H1 (cell line): Measurements from ENCODE around the gene SNRPD3. TPM values are rescaled to one million over a fixed set of nuclear protein-coding genes. Genes with fewer than 3 reads are reported as not detected.
"Not testable (repeated sequence)": the region's sequence is repeated elsewhere in the genome, so short reads cannot be mapped to it uniquely, and the experiment has no call there.

Experiments used
- CTCF ChIA-PET: fragments of 300-600 bp; sonication (Branson Sonifier 250); formaldehyde crosslinking; loops from one replicate; lab custom pipeline; 2021; ENCODE audit not compliant: partially characterized antibody; lab: Charles Lee
- POLR2A ChIA-PET: fragments of 300-600 bp; sonication (Branson Sonifier 250); formaldehyde crosslinking; loops from one replicate; lab custom pipeline; 2021; ENCODE audit warnings: inconsistent platforms; ENCODE audit not compliant: partially characterized antibody; lab: Charles Lee
- DNase-seq, 2 experiments: peaks; one replicate each; pipeline versions ENCODE4 v3.0.0 to v3.0.0-alpha.2; 2010 to 2022; ENCODE audit warnings: low spot score in 2 of 2, low read depth in 1 of 2, mixed read lengths in 1 of 2
- FAIRE-seq: peaks from 2 replicates; lab custom pipeline; 2011; peaks lifted over from hg19 to GRCh38; lab: Jason Lieb, UNC
- H2AFZ ChIP-seq: 2 replicates; pipeline ENCODE4 v1.8.1; 2012; ENCODE audit warnings: low read length, inconsistent platforms
- H2AK5ac ChIP-seq: 2 replicates; pipeline ENCODE4 v1.6.1; 2013; ENCODE audit warnings: low read depth, low read length
- H2BK120ac ChIP-seq: replicated peaks from 2 replicates; pipeline ENCODE3; 2013; ENCODE audit warnings: low read depth, low read length, inconsistent platforms
- H2BK12ac ChIP-seq: 2 replicates; pipeline ENCODE4 v1.6.1; 2013; ENCODE audit warnings: low read depth, low read length
- H2BK15ac ChIP-seq: 2 replicates; pipeline ENCODE4 v1.6.1; 2013; ENCODE audit warnings: low read length
- H2BK20ac ChIP-seq: 2 replicates; pipeline ENCODE4 v1.6.1; 2013; ENCODE audit warnings: low read length
- H2BK5ac ChIP-seq: 2 replicates; pipeline ENCODE4 v1.6.1; 2013; ENCODE audit warnings: low read depth, low read length
- H3K14ac ChIP-seq: 2 replicates; pipeline ENCODE4 v1.6.1; 2013; ENCODE audit warnings: inconsistent platforms; ENCODE audit not compliant: insufficient read length
- H3K18ac ChIP-seq: 2 replicates; pipeline ENCODE4 v1.6.1; 2013; ENCODE audit warnings: low read length; ENCODE audit errors: extremely low read depth
- H3K23ac ChIP-seq: 2 replicates; pipeline ENCODE4 v1.6.1; 2013; ENCODE audit warnings: inconsistent platforms; ENCODE audit not compliant: insufficient read length
- H3K23me2 ChIP-seq: 2 replicates; pipeline ENCODE4 v1.6.1; 2013; ENCODE audit warnings: low read depth, low read length
- H3K27ac ChIP-seq: 2 replicates; pipeline ENCODE4 v1.6.1; 2011; ENCODE audit warnings: low read depth, low read length, inconsistent platforms
- H3K27me3 ChIP-seq, 4 experiments: replicated peaks in 1 of 4; 1 replicate in 1 of 4; 2 replicates in 3 of 4; pipeline versions ENCODE4 v1.6.1 to v1.8.1; 2011 to 2013; ENCODE audit warnings: low read length in 3 of 4, mild to moderate bottlenecking in 3 of 4, inconsistent platforms in 2 of 4, mixed read lengths in 2 of 4, moderate library complexity in 1 of 4; ENCODE audit not compliant: control insufficient read depth in 3 of 4, insufficient read depth in 3 of 4; ENCODE audit errors: extremely low read depth in 1 of 4
- H3K36me3 ChIP-seq, 4 experiments: 2 replicates each; pipeline versions ENCODE4 v1.6.1 to v1.8.1; 2011 to 2013; ENCODE audit warnings: mild to moderate bottlenecking in 4 of 4, low read length in 3 of 4, moderate library complexity in 2 of 4, control low read depth in 1 of 4, inconsistent platforms in 1 of 4; ENCODE audit not compliant: insufficient read depth in 4 of 4, control insufficient read depth in 2 of 4
- H3K4ac ChIP-seq: replicated peaks from 2 replicates; pipeline ENCODE3; 2013; ENCODE audit warnings: low read length, low read depth, mixed read lengths, inconsistent platforms; ENCODE audit not compliant: insufficient read length
- H3K4me1 ChIP-seq, 4 experiments: replicated peaks in 1 of 4; 1 replicate in 1 of 4; 2 replicates in 3 of 4; pipeline versions ENCODE4 v1.6.1 to v1.8.1; 2011 to 2013; ENCODE audit warnings: low read length in 3 of 4, inconsistent platforms in 2 of 4, mixed read lengths in 1 of 4; ENCODE audit not compliant: insufficient read depth in 4 of 4, control insufficient read depth in 3 of 4
- H3K4me2 ChIP-seq, 2 experiments: 2 replicates each; pipeline versions ENCODE4 v1.6.1 to v1.8.1; 2011 to 2013; ENCODE audit warnings: low read depth in 2 of 2, low read length in 2 of 2, control low read depth in 1 of 2, inconsistent platforms in 1 of 2, mild to moderate bottlenecking in 1 of 2; ENCODE audit not compliant: insufficient read depth in 1 of 2
- H3K4me3 ChIP-seq, 4 experiments: fragments of 200-600, 300-600 bp in 1 of 4; sonication (generic), shearing (Covaris generic), sonication (Bioruptor Twin) in 1 of 4; 2 replicates each; pipeline versions ENCODE4 v1.5.1 to v1.8.1; 2011 to 2016; ENCODE audit warnings: low read length in 4 of 4, low read depth in 3 of 4, control low read depth in 2 of 4, inconsistent platforms in 2 of 4, mild to moderate bottlenecking in 2 of 4, mixed read lengths in 1 of 4, moderate library complexity in 1 of 4; ENCODE audit not compliant: insufficient read depth in 2 of 4; ENCODE audit errors: extremely low read depth in 1 of 4
- H3K56ac ChIP-seq: replicated peaks from 2 replicates; pipeline ENCODE3; 2013; ENCODE audit warnings: low read depth, mild to moderate bottlenecking, mixed read lengths, low read length, inconsistent platforms; ENCODE audit not compliant: insufficient read length
- H3K79me1 ChIP-seq: 2 replicates; pipeline ENCODE4 v1.6.1; 2013; ENCODE audit warnings: low read depth, low read length, control low read depth
- H3K79me2 ChIP-seq, 2 experiments: 2 replicates each; pipeline versions ENCODE4 v1.6.1 to v1.8.1; 2012 to 2013; ENCODE audit warnings: low read length in 2 of 2, mild to moderate bottlenecking in 2 of 2, inconsistent platforms in 1 of 2; ENCODE audit not compliant: insufficient read depth in 2 of 2, control insufficient read depth in 1 of 2
- H3K9ac ChIP-seq, 4 experiments: replicated peaks in 1 of 4; 1 replicate in 1 of 4; 2 replicates in 3 of 4; pipeline versions ENCODE4 v1.6.1 to v1.8.1; 2011 to 2013; ENCODE audit warnings: low read depth in 3 of 4, low read length in 3 of 4, control low read depth in 2 of 4, mild to moderate bottlenecking in 2 of 4, moderate library complexity in 2 of 4, inconsistent platforms in 1 of 4; ENCODE audit errors: extremely low read depth in 1 of 4
- H3K9me3 ChIP-seq, 2 experiments: 2 replicates each; pipeline versions ENCODE4 v1.6.1 to v1.8.1; 2012 to 2013; ENCODE audit warnings: mild to moderate bottlenecking in 2 of 2, moderate library complexity in 2 of 2, control low read depth in 1 of 2, inconsistent platforms in 1 of 2, low read depth in 1 of 2, low read length in 1 of 2, mixed read lengths in 1 of 2; ENCODE audit not compliant: insufficient read depth in 2 of 2
- H4K20me1 ChIP-seq, 2 experiments: replicated peaks in 1 of 2; 2 replicates each; pipeline versions ENCODE3 to v1.8.1; 2011 to 2013; ENCODE audit warnings: inconsistent platforms in 2 of 2, low read length in 2 of 2, mild to moderate bottlenecking in 1 of 2; ENCODE audit not compliant: insufficient read depth in 2 of 2, control insufficient read depth in 1 of 2
- H4K5ac ChIP-seq: 2 replicates; pipeline ENCODE4 v1.6.1; 2013; ENCODE audit warnings: low read length, low read depth, mixed read lengths, inconsistent platforms; ENCODE audit not compliant: insufficient read length
- H4K8ac ChIP-seq: 2 replicates; pipeline ENCODE4 v1.8.0; 2013; ENCODE audit warnings: mild to moderate bottlenecking, moderate library complexity, low read length, inconsistent platforms; ENCODE audit not compliant: insufficient read depth; ENCODE audit errors: extremely low read depth
- H4K91ac ChIP-seq: replicated peaks from 2 replicates; pipeline ENCODE3; 2013; ENCODE audit warnings: low read length, mixed read lengths, inconsistent platforms; ENCODE audit not compliant: insufficient read length
- WGBS, 2 experiments: shearing (Covaris generic) in 1 of 2; methylation state at CpG; one replicate each; pipeline versions ENCODE4 v1.1.6 to v1.1.7; 2013 to 2015; ENCODE audit warnings: low lambda C conversion rate in 2 of 2, mixed read lengths in 2 of 2, inconsistent platforms in 1 of 2, low coverage in 1 of 2, missing lambda C conversion rate in 1 of 2; ENCODE audit not compliant: insufficient replicate concordance in 2 of 2, insufficient coverage in 1 of 2, insufficient read length in 1 of 2; ENCODE audit errors: extremely low coverage in 1 of 2, missing lambda C conversion rate in 1 of 2; 5-methylcytosine and 5-hydroxymethylcytosine counted together
- polyA plus RNA-seq, 7 experiments: library from polyadenylated mRNA; depleted of rRNA in 3 of 7; stranded (reverse) in 5 of 7; unstranded in 2 of 7; fragments of >200 nt in 5 of 7; fragments of 200-250 nt in 2 of 7; gene quantifications; 1 replicate in 5 of 7; 2 replicates in 1 of 7; 4 replicates in 1 of 7; pipeline versions ENCODE4 v1.2.1 to v1.2.3, GENCODE V29; 2011 to 2013; ENCODE audit warnings: missing spikeins in 2 of 7, mixed read lengths in 2 of 7
- total RNA-seq: library from RNA; stranded (reverse); fragmentation: NEBNext Ultra II Directional; extraction: Animal tissue kit (Norgen Biotek cat#: 25700); gene quantifications from 2 replicates; pipeline ENCODE4 v1.2.1, GENCODE V29; 2021

The SNRPD3 gene
- total and polyA plus RNA-seq, 2 of the 8 experiments (the other 6 are each of a cell fraction or from before 2014, with no cell fraction given), result 200 to 455 TPM

DNA sequence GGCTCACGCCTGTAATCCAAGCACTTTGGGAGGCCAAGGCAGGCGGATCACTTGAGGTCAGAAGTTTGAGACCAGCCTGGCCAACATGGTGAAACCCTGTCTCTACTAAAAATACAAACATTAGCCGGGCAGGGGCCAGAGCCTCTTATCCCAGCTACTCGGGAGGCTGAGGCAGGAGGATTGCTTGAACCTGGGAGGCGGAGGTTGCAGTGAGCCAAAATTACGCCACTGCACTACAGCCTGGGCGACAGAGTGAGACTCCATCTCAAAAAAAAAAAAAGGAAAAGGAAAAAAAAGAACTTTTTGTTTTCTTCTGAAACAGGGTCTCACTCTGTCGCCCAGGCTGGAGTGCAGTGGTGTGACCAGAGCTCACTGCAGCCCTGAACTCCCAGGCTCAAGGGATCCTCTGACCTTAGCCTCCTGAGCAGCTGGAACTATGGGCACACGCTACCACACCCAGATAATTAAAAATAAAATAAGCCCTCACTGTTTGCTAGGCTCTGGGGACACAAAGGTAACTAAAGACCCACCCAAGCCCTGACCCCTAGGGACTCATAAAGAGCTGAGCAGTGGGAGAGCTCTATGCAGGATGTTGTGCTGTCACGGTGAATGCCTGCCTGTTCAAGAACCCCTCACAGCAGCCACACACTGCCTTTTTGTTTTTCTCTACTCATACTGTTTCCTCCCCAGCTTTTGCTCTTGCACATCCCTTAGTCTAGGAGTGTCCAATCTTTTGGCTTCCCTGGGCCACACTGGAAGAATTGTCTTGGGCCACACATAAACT lies 3.1 kb upstream of the SNRPD3 start:
- POLR2A ChIA-PET, result interaction anchor here (1.2 to 5.4 kb wide), 5 partner anchors 11 to 46 kb away, joined by 3 to 91 read pairs (median 8); no protein-coding TSS in a partner anchor
- not testable (repeated sequence) for H3K9ac ChIP-seq, H2BK5ac ChIP-seq, H3K27me3 ChIP-seq, H3K4me2 ChIP-seq, H2BK12ac ChIP-seq, H3K23ac ChIP-seq, H2BK15ac ChIP-seq, DNase-seq, H2AFZ ChIP-seq, H3K14ac ChIP-seq, FAIRE-seq, H4K5ac ChIP-seq, H3K9me3 ChIP-seq, H3K36me3 ChIP-seq, H3K27ac ChIP-seq, H4K8ac ChIP-seq, H2AK5ac ChIP-seq, H2BK120ac ChIP-seq, H3K56ac ChIP-seq, H4K91ac ChIP-seq, H2BK20ac ChIP-seq, H3K18ac ChIP-seq, H3K4ac ChIP-seq, H3K4me3 ChIP-seq
- WGBS, 2 experiments, result 95% methylated on average over 8 of the region's 10 CpGs; no CpG with 5 or more reads in 1 of the 2 experiments
- H3K23me2 ChIP-seq, result peaks cover 17% of the 10 kb centered on the region
- H4K20me1 ChIP-seq, result peaks cover 7 to 29% of the 10 kb centered on the region in 2 experiments
- H3K79me1 ChIP-seq, result peaks cover 23% of the 10 kb centered on the region
- CTCF ChIA-PET, result interaction anchor here (0.9 to 1.3 kb wide), 4 partner anchors 15 to 131 kb away, joined by 3 to 6 read pairs (median 4); no protein-coding TSS in a partner anchor
- peaks cover 0 to 16% (median 3%) of the 10 kb centered on the region in 4 experiments; a peak in 6 of 7 replicates for H3K4me1 ChIP-seq
- peaks cover 21 to 67% of the 10 kb centered on the region in 2 experiments for H3K79me2 ChIP-seq
